Right lobe of liver (tissue), 6 donors: ENCODE results near the gene FLNC. TPM values are rescaled to one million over a fixed set of nuclear protein-coding genes. Genes with fewer than 3 reads are reported as not detected.

ENCODE experiments used
- ATAC-seq, 4 donors: fragments of 200-7000 bp; cut with Tn5 transposase; one replicate each; pipeline ENCODE4 v1.9.1; 2020; ENCODE audit warnings: mild to moderate bottlenecking in 4 of 4, moderate library complexity in 4 of 4
- DNase-seq, 3 donors: peaks; one replicate each; pipeline ENCODE4 v3.0.0-alpha.2; 2020
- H3K27ac ChIP-seq, 3 donors: fragments of 200-600 bp; one replicate each; pipeline ENCODE4 v1.8.0; 2022
- H3K27me3 ChIP-seq, 2 donors: fragments of 200-600 bp; one replicate each; pipeline ENCODE4 v1.8.0; 2022
- H3K36me3 ChIP-seq, 4 donors: fragments of 200-600 bp; sonication (generic) in 1 of 4; one replicate each; pipeline versions ENCODE4 v1.5.1 to v1.8.0; 2017 to 2022; ENCODE audit warnings: control low read depth in 1 of 4
- H3K4me1 ChIP-seq, 4 donors: fragments of 200-600 bp; sonication (generic) in 1 of 4; one replicate each; pipeline versions ENCODE4 v1.5.1 to v1.8.0; 2017 to 2022; ENCODE audit warnings: control low read depth in 1 of 4
- H3K4me3 ChIP-seq, 3 donors: fragments of 200-600 bp; one replicate each; pipeline ENCODE4 v1.8.0; 2022
- H3K9me3 ChIP-seq, 4 donors: fragments of 200-600 bp; sonication (generic) in 1 of 4; one replicate each; pipeline versions ENCODE4 v1.5.1 to v1.8.0; 2017 to 2022; ENCODE audit warnings: control low read depth in 1 of 4
- CTCF ChIP-seq, 4 donors: fragments of 200-600 bp in 3 of 4; fragments of 450-650 bp in 1 of 4; IDR thresholded peaks; one replicate each; pipeline versions ENCODE4 v1.5.1 to v1.8.0; 2016 to 2022; ENCODE audit warnings: antibody characterized with exemption in 4 of 4, mild to moderate bottlenecking in 2 of 4
- POLR2A ChIP-seq: fragments of 450-650 bp; IDR thresholded peaks from one replicate; pipeline ENCODE4 v1.6.1; 2017; ENCODE audit warnings: antibody characterized with exemption, mild to moderate bottlenecking
- WGBS: methylation state at CpG from one replicate; pipeline ENCODE4 v1.1.6; 2018; ENCODE audit warnings: low coverage, low lambda C conversion rate; ENCODE audit not compliant: insufficient coverage; ENCODE audit errors: missing lambda C conversion rate; 5-methylcytosine and 5-hydroxymethylcytosine counted together
- intact Hi-C, 2 donors: fragments of 100-400 bp; cut with DNase I; formaldehyde crosslinking; loops; one replicate each; pipeline versions ENCODE4 v1.11.2 to v1.14.1; 2022
- total RNA-seq, 6 experiments: library from RNA; depleted of rRNA in 2 of 6; stranded (reverse); fragments of >200 nt in 2 of 6; fragmentation: NEBNext Ultra II Directional in 3 of 6; extraction: Animal tissue kit (Norgen Biotek cat#: 25700) in 3 of 6; gene quantifications; one replicate each; pipeline versions ENCODE4 v1.1.0 to v1.2.4, GENCODE V29; 2016 to 2023
- donor health status: DM: no; HTN: yes; CAD: no.
- donor health status: DM: no; HTN: no; CAD: no.
- donor health status: DM: no; HTN: no; CAD: no.
- donor health status: DM: no; HTN: yes; CAD: no.
- donor health status: DM: no; HTN: yes; CAD: no.

The FLNC gene
- total RNA-seq, 6 experiments from 2014 or later, result 0.27 to 5.1 (median 0.74) TPM

DNA sequence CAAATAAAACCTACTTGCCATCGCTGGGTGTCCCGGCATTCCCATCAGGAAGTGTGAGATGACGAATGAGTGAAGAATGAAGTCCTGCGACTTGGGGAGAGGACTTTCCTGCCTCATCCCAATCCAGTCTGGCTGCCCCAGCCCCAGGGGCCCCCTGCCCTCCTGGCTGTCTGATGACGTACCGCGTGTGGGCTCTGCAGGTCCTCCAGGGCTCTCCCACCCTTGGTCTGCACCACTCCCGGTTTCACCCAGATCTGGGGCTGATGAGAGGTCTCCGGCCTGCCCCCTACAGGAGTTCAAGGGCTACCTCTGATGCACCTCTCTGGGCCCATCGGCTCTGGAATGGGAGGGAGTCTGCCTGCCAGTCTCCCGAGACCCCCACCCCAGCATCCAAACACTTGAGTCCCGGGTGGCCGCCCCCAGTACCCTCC is 42.2 kb downstream of the FLNC start:
- peaks cover 0 to 10% (median 0%) of the 10 kb centered on the region in 4 donors for H3K4me1 ChIP-seq
- ATAC-seq (no peak), DNase-seq (peak in 1 of 3 donors; percentile 13)
- H3K4me3 ChIP-seq, result no peak overlapping the region
- no peaks in the 10 kb centered on the region for H3K27me3 ChIP-seq
- TF ChIP-seq CTCF (IDR thresholded peaks at IDR 0.05), result no peak
- no peak for TF ChIP-seq POLR2A
- H3K36me3 ChIP-seq, result no peaks in the 10 kb centered on the region
- no peak overlapping the region for H3K27ac ChIP-seq
- intact Hi-C loops, result no loop called here
- no peaks in the 10 kb centered on the region for H3K9me3 ChIP-seq
- no CpG with 5 or more reads among the region's 13 CpGs for WGBS

- Histone ChIP-seq H3K36me3 (no peaks in the 10 kb centered on the region), H3K4me3 (no peak overlapping the region), H3K4me1 (peaks cover 0 to 10% (median 0%) of the 10 kb centered on the region in 4 donors), H3K27ac (no peak overlapping the region), H3K27me3 (no peaks in the 10 kb centered on the region), H3K9me3 (no peaks in the 10 kb centered on the region)
- TF ChIP-seq POLR2A (no peak), CTCF (IDR thresholded peaks at IDR 0.05) (no peak)
- intact Hi-C loops, result no loop called here
- 51% methylated on average over 3 of the region's 9 CpGs for WGBS
- DNase-seq (no peak), ATAC-seq (no peak)
Measured at GRCh38 chr7:128873234-128873633, 43.0 kb downstream of the FLNC start.

- TF ChIP-seq CTCF (IDR thresholded peaks at IDR 0.05), result no peak
- no peak for TF ChIP-seq POLR2A
- H3K4me3 ChIP-seq, result no peak overlapping the region
- DNase-seq, result peak in 2 of 3 donors; percentile 52 to 67
Measured at GRCh38 chr7:128874140-128875031, 44.2 kb downstream of the FLNC start.

DNA sequence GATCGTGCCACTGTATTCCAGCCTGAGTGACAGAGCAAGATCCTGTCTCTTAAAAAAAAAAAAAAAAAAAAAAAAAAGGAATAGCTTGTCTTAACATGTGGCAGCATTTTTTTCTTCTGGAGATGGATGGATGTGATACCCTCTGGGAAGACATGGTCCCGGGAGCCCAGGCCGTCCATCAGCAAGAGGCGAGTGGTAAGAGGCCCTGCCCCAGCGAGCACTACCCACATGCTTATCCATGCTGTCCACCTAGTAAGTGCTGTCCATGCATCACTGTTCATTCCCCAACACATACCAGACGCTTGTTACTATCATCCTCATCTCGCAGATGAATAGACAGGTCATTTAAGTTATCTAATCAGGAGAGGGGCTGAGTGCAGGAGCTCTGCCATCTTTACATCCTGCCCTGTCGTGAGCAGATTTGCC is 45.3 kb downstream of the FLNC start:
- Histone ChIP-seq H3K4me1 (no peaks in the 10 kb centered on the region), H3K27me3 (no peaks in the 10 kb centered on the region), H3K9me3 (no peaks in the 10 kb centered on the region), H3K27ac (no peak overlapping the region), H3K4me3 (no peak overlapping the region), H3K36me3 (no peaks in the 10 kb centered on the region)
- 31% methylated on average over 4 of the region's 8 CpGs for WGBS
- DNase-seq (peak in 1 of 3 donors; percentile 14), ATAC-seq (no peak)
- TF ChIP-seq POLR2A, result no peak
- no peak for TF ChIP-seq CTCF (IDR thresholded peaks at IDR 0.05)
- intact Hi-C loops, result no loop called here

More at GRCh38 chr7:128874140-128875031, 44.2 kb downstream of the FLNC start:
- peak; percentile 40 to 66 (median 48) for ATAC-seq
- no peak overlapping the region for H3K27ac ChIP-seq
- H3K36me3 ChIP-seq, result no peaks in the 10 kb centered on the region
- 73% methylated on average over 9 of the region's 22 CpGs for WGBS
- H3K9me3 ChIP-seq, result no peaks in the 10 kb centered on the region
- intact Hi-C loops, result no loop called here
- H3K4me1 ChIP-seq, result peaks cover 0 to 4% (median 0%) of the 10 kb centered on the region in 4 donors
- H3K27me3 ChIP-seq, result no peaks in the 10 kb centered on the region
